Keratinocyte (primary cell): ENCODE measurements around the gene TM2D1. TPM values are rescaled to one million over a fixed set of nuclear protein-coding genes. Genes with fewer than 3 reads are reported as not detected.
A peak's percentile ranks its signal among the peaks of the same experiment; 100 is the strongest.

ENCODE experiments used
- DNase-seq: peaks from one replicate; pipeline ENCODE4 v3.0.0-alpha.2; 2011; ENCODE audit warnings: low read depth, missing footprints, low spot score
- FAIRE-seq: peaks from 2 replicates; lab custom pipeline; 2011; peaks lifted over from hg19 to GRCh38; lab: Jason Lieb, UNC
- H2AFZ ChIP-seq: 2 replicates; pipeline ENCODE4 v1.6.0; 2012; ENCODE audit warnings: low read length, control low read depth, inconsistent platforms; ENCODE audit not compliant: control insufficient read depth
- H3K27ac ChIP-seq: 2 replicates; pipeline ENCODE4 v1.5.1; 2011; ENCODE audit warnings: low read length; ENCODE audit not compliant: control insufficient read depth, insufficient read depth
- H3K27me3 ChIP-seq: 3 replicates; pipeline ENCODE4 v1.6.0; 2011; ENCODE audit warnings: low read length; ENCODE audit not compliant: control insufficient read depth, insufficient read depth; ENCODE audit errors: extremely low read depth
- H3K36me3 ChIP-seq, 2 experiments: 2 replicates in 1 of 2; 3 replicates in 1 of 2; pipeline ENCODE4 v1.5.1; 2011; ENCODE audit warnings: low read length in 2 of 2, mild to moderate bottlenecking in 1 of 2; ENCODE audit not compliant: control insufficient read depth in 2 of 2, insufficient read depth in 2 of 2; ENCODE audit errors: extremely low read depth in 1 of 2
- H3K4me1 ChIP-seq: 3 replicates; pipeline ENCODE4 v1.5.1; 2011; ENCODE audit warnings: low read length; ENCODE audit not compliant: control insufficient read depth, insufficient read depth; ENCODE audit errors: extremely low read depth
- H3K4me2 ChIP-seq: 3 replicates; pipeline ENCODE4 v1.6.0; 2011; ENCODE audit warnings: low read depth, low read length; ENCODE audit not compliant: control insufficient read depth, insufficient read depth; ENCODE audit errors: extremely low read depth
- H3K4me3 ChIP-seq, 3 experiments: fragments of 200-600 bp in 1 of 3; sonication (generic) in 1 of 3; 2 replicates in 2 of 3; 3 replicates in 1 of 3; pipeline ENCODE4 v1.5.1; 2011 to 2016; ENCODE audit warnings: low read length in 3 of 3, mild to moderate bottlenecking in 3 of 3, control low read depth in 2 of 3, inconsistent platforms in 1 of 3, low read depth in 1 of 3, mixed read lengths in 1 of 3, mixed run types in 1 of 3, moderate library complexity in 1 of 3; ENCODE audit not compliant: control insufficient read depth in 2 of 3, insufficient read depth in 2 of 3; ENCODE audit errors: extremely low read depth in 1 of 3
- H3K79me2 ChIP-seq: 2 replicates; pipeline ENCODE4 v1.6.0; 2012; ENCODE audit warnings: low read length; ENCODE audit not compliant: control insufficient read depth, insufficient read depth
- H3K9ac ChIP-seq: 3 replicates; pipeline ENCODE4 v1.6.0; 2011; ENCODE audit warnings: low read length; ENCODE audit not compliant: control insufficient read depth, insufficient read depth; ENCODE audit errors: extremely low read depth
- H3K9me1 ChIP-seq: 3 replicates; pipeline ENCODE4 v1.6.0; 2011; ENCODE audit warnings: low read length; ENCODE audit not compliant: control insufficient read depth, insufficient read depth; ENCODE audit errors: extremely low read depth
- H3K9me3 ChIP-seq: 2 replicates; pipeline ENCODE4 v1.5.1; 2012; ENCODE audit warnings: low read depth, low read length; ENCODE audit not compliant: control insufficient read depth
- H4K20me1 ChIP-seq: 3 replicates; pipeline ENCODE4 v1.6.0; 2011; ENCODE audit warnings: low read length; ENCODE audit not compliant: control insufficient read depth, insufficient read depth; ENCODE audit errors: extremely low read depth
- CTCF ChIP-seq, 3 experiments: IDR thresholded peaks in 1 of 3; conservative IDR thresholded peaks in 1 of 3; optimal IDR thresholded peaks in 1 of 3; 2 replicates in 2 of 3; 3 replicates in 1 of 3; pipeline versions ENCODE3 to v1.5.1; 2011; ENCODE audit warnings: low read length in 3 of 3, mild to moderate bottlenecking in 3 of 3, moderate library complexity in 2 of 3, control low read depth in 1 of 3, inconsistent platforms in 1 of 3; ENCODE audit not compliant: insufficient read depth in 2 of 3; ENCODE audit errors: extremely low read depth in 1 of 3
- EZH2 ChIP-seq: IDR thresholded peaks from one replicate; pipeline ENCODE4 v1.6.1; 2012; ENCODE audit warnings: inconsistent platforms, mild to moderate bottlenecking, low read length, moderate library complexity
- dilution Hi-C: fragments of 300-500 bp; cut with MboI; formaldehyde crosslinking; loops from one replicate; pipeline ENCODE4 v1.7.0; 2020; ENCODE audit warnings: low sequenced_read_pairs; ENCODE audit not compliant: extremely low pct_ligation_motif_present
- polyA plus RNA-seq, 5 experiments: library from polyadenylated mRNA; depleted of rRNA in 3 of 5; stranded (reverse) in 3 of 5; stranded (forward) in 1 of 5; unstranded in 1 of 5; fragments of >200 nt; gene quantifications; 1 replicate in 1 of 5; 2 replicates in 3 of 5; 3 replicates in 1 of 5; pipeline versions ENCODE4 v1.2.1 to v1.2.3, GENCODE V29; 2011 to 2012; ENCODE audit warnings: missing spikeins in 2 of 5, low read depth in 1 of 5, low replicate concordance in 1 of 5

Gene TM2D1
- polyA plus RNA-seq, 1 donor (not counting 4 experiments of a cell fraction or from before 2014, with no cell fraction given) = 70.2 TPM

GRCh38 chr1:61638296-61638695 is 86.6 kb downstream of the TM2D1 start:
- FAIRE-seq (peak; percentile 26), DNase-seq (no peak)
- Histone ChIP-seq H3K27ac (no peak overlapping the region), H3K4me3 (no peak overlapping the region), H3K79me2 (no peaks in the 10 kb centered on the region), H3K4me2 (no peak overlapping the region), H3K4me1 (peaks cover 13% of the 10 kb centered on the region), H3K27me3 (no peaks in the 10 kb centered on the region), H2AFZ (no peak overlapping the region), H3K36me3 (no peaks in the 10 kb centered on the region), H4K20me1 (no peaks in the 10 kb centered on the region), H3K9ac (no peak overlapping the region), H3K9me1 (no peaks in the 10 kb centered on the region), H3K9me3 (no peaks in the 10 kb centered on the region)
- dilution Hi-C loops = no loop called here
- no peak for TF ChIP-seq CTCF (optimal IDR thresholded peaks at IDR 0.05 in 1 of 3, IDR thresholded peaks at IDR 0.05 in 1 of 3, conservative IDR thresholded peaks at IDR 0.05 in 1 of 3; ENCODE audit: extremely low read depth in 1 of 3, insufficient read depth in 2 of 3, low read length in 3 of 3)
- no peak for TF ChIP-seq EZH2

- H3K9me1 ChIP-seq = no peaks in the 10 kb centered on the region
- FAIRE-seq (no peak), DNase-seq (no peak)
- no peaks in the 10 kb centered on the region for H4K20me1 ChIP-seq
- peaks cover 10% of the 10 kb centered on the region for H3K4me1 ChIP-seq
- H3K36me3 ChIP-seq = no peaks in the 10 kb centered on the region
- no peaks in the 10 kb centered on the region for H3K79me2 ChIP-seq
- H3K9ac ChIP-seq = no peak overlapping the region
- TF ChIP-seq CTCF (optimal IDR thresholded peaks at IDR 0.05 in 1 of 3, IDR thresholded peaks at IDR 0.05 in 1 of 3, conservative IDR thresholded peaks at IDR 0.05 in 1 of 3; ENCODE audit: extremely low read depth in 1 of 3, insufficient read depth in 2 of 3, low read length in 3 of 3) (no peak), EZH2 (no peak)
- H3K9me3 ChIP-seq = no peaks in the 10 kb centered on the region
- dilution Hi-C loops = no loop called here
- no peak overlapping the region for H2AFZ ChIP-seq
- no peak overlapping the region for H3K4me3 ChIP-seq
- H3K27ac ChIP-seq = no peak overlapping the region
- H3K4me2 ChIP-seq = no peak overlapping the region
- no peaks in the 10 kb centered on the region for H3K27me3 ChIP-seq
Observed at GRCh38 chr1:61637470-61637869, 87.5 kb downstream of the TM2D1 start.
